Measurements from ENCODE around the gene ABCC5.
"Not testable (repeated sequence)": the region's sequence is repeated elsewhere in the genome, so short reads cannot be mapped to it uniquely, and the experiment has no call there.

The ABCC5 gene

GRCh38 chr3:184017672-184018423, at the start of gene ABCC5:
ABCC5 (minus strand) TSS chr3:184017884; CDS start chr3:184014392, 3,492 bp downstream.
- peak; percentile 87 to 92 for DNase-seq

GRCh38 chr3:184066211-184066610, 48.5 kb upstream of the ABCC5 start:
- DNase-seq: no peak

- no peak for DNase-seq
Observed at GRCh38 chr3:184062637-184063036, 45.0 kb upstream of the ABCC5 start.

- no peak for DNase-seq
Observed at GRCh38 chr3:184059424-184059823, 41.7 kb upstream of the ABCC5 start.

- no peak for DNase-seq
Observed at GRCh38 chr3:184058029-184058428, 40.3 kb upstream of the ABCC5 start.

- no peak for DNase-seq
Observed at GRCh38 chr3:184052767-184053166, 35.1 kb upstream of the ABCC5 start, which contains the start of gene HTR3C. HTR3C (plus strand) TSS chr3:184053047; CDS start chr3:184053081, 34 bp downstream.

- no peak for DNase-seq
Observed at GRCh38 chr3:184050217-184050847, 32.6 kb upstream of the ABCC5 start.

- DNase-seq: no peak
Observed at GRCh38 chr3:184045995-184046394, 28.3 kb upstream of the ABCC5 start.

GRCh38 chr3:184042617-184043016, 24.9 kb upstream of the ABCC5 start:
- DNase-seq: no peak

- peak in 1 of 2 donors; percentile 12 for DNase-seq
Observed at GRCh38 chr3:184040010-184040409, 22.3 kb upstream of the ABCC5 start.

GRCh38 chr3:184039414-184039813, 21.7 kb upstream of the ABCC5 start:
- no peak for DNase-seq

GRCh38 chr3:184038307-184038706, 20.6 kb upstream of the ABCC5 start:
- DNase-seq: not testable (repeated sequence)

- no peak for DNase-seq
Observed at GRCh38 chr3:184037816-184038215, 20.1 kb upstream of the ABCC5 start.

- DNase-seq: no peak
Observed at GRCh38 chr3:184031187-184031792, 13.6 kb upstream of the ABCC5 start, which contains the start of gene HTR3D. HTR3D (plus strand) TSS chr3:184031742; CDS start chr3:184031742, 0 bp downstream.

GRCh38 chr3:184030536-184030935, 12.9 kb upstream of the ABCC5 start:
- DNase-seq: peak in 1 of 2 donors; percentile 36

- DNase-seq: no peak
Observed at GRCh38 chr3:184029443-184029842, 11.8 kb upstream of the ABCC5 start.

GRCh38 chr3:184028275-184028890, 10.7 kb upstream of the ABCC5 start:
- not testable (repeated sequence) for DNase-seq

- not testable (repeated sequence) for DNase-seq
Observed at GRCh38 chr3:184025256-184025655, 7.6 kb upstream of the ABCC5 start.

GRCh38 chr3:184022323-184022722, 4.6 kb upstream of the ABCC5 start:
- peak; percentile 73 to 75 for DNase-seq

- DNase-seq: no peak
Observed at GRCh38 chr3:184018424-184018973, 815 bp upstream of the ABCC5 start.

- peak; percentile 54 to 67 for DNase-seq
Observed at GRCh38 chr3:184016811-184017671, 643 bp downstream of the ABCC5 start.

- DNase-seq: no peak
Observed at GRCh38 chr3:184016169-184016570, 1.5 kb downstream of the ABCC5 start.
